COLO668 (cell line): Measurements from ENCODE around the gene ZNF514.
"Not testable (repeated sequence)": the region's sequence is repeated elsewhere in the genome, so short reads cannot be mapped to it uniquely, and the experiment has no call there.

Source experiments
- DNase-seq: peaks from one replicate; lab custom pipeline; 2025; ENCODE audit not compliant: unreplicated experiment; lab: John Stamatoyannopoulos, UW

The ZNF514 gene

DNA sequence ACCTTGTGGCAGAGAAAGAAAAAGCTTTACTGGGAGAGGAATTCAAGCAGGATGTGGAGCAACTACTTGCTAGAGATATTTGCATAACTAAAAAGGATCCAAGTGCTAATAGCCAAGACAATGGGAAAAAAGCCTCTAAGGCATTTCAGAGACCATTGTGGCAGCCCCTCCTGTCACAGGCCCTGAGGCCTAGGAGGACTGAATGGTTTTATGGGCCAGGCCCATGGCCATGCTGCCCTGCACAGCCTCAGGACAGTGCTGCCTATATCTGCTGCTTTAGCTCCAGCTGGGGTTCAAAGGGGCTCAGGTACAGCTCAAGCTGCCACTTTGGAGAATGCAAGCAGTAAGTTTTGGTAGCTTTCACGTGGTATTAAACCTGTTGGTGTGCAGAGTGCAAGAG, 20.9 kb downstream of the ZNF514 start:
- no peak for DNase-seq

DNA sequence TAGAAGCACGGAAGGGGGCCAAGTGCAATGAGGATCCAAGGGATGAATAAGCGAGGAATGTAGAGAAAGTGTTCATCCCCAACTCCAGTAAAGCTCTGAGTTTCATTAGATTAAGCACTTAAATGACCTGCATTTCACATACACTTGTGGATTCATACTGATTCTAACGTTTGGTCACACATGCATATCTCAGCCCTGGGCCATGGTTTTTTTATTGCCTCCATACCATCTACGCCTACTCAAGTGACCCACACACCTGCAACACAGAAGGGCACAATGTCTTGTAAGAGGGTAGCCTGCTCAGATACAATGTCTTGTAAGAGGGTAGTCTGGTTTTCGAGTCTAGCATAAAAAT, 37.5 kb downstream of the ZNF514 start:
- no peak for DNase-seq

DNA sequence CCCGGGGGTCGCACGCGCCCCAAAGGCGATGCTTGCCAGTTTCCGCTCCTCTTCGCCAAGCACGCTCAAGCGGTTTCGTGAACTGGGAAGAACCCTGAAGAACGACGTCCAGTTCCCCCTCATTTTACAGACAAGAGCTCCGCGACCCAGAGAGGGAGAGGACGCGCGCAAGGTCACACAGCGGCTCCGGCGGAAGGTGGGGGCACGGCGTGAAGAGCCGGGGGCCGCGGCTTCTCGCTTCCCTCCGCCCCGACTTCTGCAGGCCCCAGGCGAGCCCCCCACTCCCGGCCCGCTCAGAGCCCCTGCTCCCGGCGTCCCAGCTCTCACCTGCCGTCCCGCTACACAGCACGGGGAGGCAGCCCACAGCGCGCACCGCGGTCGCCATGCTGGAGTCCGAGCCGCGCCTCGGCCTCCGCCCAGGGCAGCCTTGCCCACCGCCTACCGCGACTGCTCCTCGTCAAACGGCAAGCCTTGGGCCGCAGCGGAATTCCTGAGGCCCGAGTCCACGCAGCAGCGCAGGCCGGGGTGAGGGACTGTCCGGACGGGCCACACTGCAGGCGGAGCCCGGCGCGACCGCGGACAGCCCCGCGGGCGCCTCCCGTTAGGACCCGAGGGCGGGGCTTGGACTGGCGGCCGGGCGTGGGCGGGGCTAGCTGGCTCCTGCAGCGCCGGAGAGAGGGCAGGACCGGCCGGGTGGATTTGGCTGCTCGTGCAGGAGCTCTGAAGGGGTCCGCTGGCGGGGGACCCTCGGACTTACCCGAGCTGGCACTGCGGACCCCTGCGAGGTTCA, 38.0 kb downstream of the ZNF514 start, which contains the start of gene MRPS5:
Gene MRPS5 (minus strand): TSS at position 402 of the 790 bp plus-strand sequence. CDS start 17 bp downstream, at position 385.
- peak; percentile 86 for DNase-seq

DNA sequence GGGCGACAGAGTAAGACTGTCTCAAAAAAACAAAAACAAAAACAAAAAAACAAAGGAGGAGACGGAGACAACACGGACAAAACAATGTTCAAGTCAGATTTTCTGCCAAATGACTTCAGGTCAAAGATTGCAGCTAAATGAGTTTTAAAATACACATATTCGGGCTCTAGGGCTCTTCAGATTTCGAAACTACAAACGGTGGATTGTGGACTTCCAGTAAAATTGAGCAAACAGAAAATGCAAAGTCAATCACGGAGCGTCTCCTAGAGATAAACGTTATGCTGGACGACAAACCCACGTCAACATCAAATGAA, 38.6 kb downstream of the ZNF514 start:
- DNase-seq = no peak

DNA sequence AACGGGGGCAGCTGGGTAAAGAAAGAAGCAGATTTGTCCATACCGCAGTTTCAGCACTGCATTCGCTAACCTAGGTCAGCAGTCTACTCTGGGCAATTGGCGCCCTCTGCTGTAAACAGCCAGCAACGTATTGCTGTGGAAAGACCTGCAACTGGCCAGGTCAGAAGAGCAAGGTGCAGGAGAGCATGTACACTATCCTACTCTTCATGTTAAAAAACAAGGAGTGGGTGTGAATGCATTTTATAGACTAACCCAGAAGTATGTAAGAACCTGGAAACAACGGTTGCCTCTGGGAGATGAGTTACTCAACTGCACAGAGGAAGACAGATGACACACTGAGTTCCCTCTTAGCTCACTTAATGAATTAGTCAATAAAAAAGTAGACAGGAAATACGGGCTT, 44.2 kb downstream of the ZNF514 start:
- DNase-seq = peak; percentile 53

DNA sequence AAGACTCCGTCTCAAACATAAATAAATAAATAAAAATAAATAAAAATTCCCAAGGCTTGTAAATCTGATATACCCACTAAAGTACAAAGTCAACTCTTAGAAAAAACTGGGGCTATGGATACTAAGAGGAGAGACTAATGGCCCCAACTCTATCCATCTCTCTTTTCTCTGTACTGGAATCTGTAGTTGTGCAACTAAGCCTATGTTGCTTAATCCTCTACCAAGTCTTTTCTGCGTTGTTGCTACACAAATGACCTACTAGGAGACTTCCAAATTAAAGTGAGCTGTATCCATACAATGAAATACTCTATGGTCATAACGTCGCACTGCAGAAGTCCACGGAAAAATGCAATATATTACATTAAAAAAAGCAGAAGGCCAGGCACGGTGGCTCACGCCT, 46.2 kb downstream of the ZNF514 start:
- DNase-seq = no peak

DNA sequence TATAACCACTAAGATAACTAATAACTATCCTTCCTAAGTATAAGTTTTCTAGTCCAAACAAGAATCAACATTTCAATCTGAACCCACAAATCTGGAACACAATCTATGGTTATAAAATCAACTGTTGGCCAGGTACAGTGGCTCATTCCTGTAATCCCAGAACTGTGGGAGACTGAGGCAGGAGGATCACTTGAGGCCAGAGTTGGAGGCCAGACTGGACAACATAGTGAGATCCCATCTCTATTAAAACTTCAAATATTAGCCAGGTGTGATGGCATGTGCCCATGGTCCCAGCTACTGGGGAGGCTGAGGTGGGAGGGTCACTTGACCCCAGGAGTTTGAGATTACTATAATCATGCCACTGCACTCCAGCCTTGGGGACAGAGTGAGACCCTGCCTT, 49.3 kb downstream of the ZNF514 start:
- DNase-seq = no peak

DNA sequence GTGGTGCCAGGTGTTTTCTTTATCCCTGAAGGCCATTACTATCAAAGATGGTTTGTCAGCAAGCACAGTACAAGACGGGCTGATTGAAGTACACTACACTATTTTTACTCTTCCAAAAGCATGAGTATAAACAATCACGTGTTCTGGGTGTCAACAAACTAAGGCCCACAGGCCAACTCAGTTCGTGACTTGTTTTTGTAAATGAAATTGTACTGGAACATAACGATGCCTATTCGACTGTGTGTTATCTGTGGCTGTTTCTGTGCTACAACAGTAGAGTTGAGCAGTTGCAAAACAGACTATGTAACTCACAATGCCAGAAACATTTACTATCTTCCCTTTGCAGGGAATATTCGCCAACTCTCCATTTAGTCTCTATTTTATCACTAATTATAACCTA, 50.4 kb downstream of the ZNF514 start:
- no peak for DNase-seq

DNA sequence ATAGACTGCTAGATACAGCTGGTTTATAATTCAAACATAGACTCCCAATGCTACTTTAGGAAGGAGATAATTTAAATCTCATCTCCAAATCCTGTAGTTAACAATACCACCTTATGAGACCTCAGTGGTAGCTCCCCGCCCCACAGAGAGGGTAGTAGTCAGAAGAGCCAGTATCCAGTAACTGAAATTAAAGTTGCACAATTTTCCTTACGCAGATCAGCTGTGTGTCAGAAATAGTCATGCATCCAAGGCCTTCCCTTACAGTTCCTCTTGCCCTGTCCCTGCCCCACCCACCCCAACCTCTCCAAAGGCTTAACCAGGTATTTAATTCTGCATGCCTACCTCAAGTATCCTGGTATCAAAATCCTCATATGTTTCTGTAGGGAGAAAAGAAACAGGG, 53.6 kb downstream of the ZNF514 start:
- DNase-seq = no peak

DNA sequence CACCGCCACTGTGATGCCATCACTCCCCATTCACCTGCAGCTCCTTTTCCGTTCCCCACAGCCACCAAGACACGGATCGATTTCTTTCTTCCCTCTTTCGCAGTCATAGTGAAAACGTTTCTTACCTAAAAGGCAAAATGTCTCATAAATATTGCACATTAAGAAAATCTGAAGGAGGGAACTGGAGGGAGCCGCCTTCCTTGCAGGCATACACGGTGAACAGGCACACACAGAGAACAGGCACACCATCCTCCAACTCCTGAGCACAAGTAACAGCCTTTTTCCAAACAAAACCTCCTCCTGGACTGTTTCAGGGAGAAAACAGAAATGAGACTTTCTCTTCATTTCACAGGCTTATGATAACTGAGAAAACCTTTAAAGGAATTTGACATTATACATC, 55.0 kb downstream of the ZNF514 start:
- DNase-seq = no peak

DNA sequence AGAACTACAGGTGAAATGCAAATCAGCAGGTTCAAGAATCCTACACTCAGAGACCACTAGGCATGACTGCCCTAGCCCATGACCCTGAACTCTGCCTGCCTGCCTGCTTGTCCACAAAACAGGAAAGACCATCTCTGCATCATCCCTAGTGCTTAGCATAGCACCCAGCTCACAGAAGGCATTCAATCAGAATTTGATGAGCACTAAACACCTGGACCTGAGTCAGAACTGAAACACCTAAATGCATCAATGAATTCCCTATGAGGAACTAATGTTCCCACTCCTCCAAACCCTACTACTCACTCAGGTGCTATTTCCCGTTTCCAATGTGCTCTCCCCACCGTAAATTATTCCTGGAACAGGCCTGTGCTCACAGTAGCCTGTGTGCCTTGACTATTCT, 59.7 kb downstream of the ZNF514 start:
- DNase-seq = no peak

DNA sequence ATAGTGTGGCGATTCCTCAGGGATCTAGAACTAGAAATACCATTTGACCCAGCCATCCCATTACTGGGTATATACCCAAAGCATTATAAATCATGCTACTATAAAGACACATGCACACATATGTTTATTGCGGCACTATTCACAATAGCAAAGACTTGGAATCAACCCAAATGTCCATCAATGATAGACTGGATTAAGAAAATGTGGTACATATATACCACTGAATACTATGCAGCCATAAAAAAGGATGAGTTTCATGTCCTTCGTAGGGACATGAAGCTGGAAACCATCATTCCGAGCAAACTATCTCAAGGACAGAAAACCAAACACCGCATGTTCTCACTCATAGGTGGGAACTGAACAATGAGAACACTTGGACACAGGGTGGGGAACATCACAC, 61.4 kb downstream of the ZNF514 start:
- not testable (repeated sequence) for DNase-seq
